IPS DF 6.9 (cell line): ENCODE results near the gene GAPDH.
"Not testable (repeated sequence)": the region's sequence is repeated elsewhere in the genome, so short reads cannot be mapped to it uniquely, and the experiment has no call there.

Experiments
- DNase-seq: peaks from one replicate; pipeline ENCODE4 v3.0.0-alpha.2; 2013; ENCODE audit warnings: low read depth, low spot score
- H3K27ac ChIP-seq: one replicate; pipeline ENCODE4 v1.5.1; 2013; ENCODE audit warnings: low read length, control low read depth
- H3K27me3 ChIP-seq: 2 replicates; pipeline ENCODE4 v1.6.1; 2013; ENCODE audit warnings: mild to moderate bottlenecking, low read length; ENCODE audit not compliant: control insufficient read depth, insufficient read depth
- H3K36me3 ChIP-seq: 2 replicates; pipeline ENCODE4 v1.6.1; 2013; ENCODE audit warnings: low read length; ENCODE audit not compliant: control insufficient read depth, insufficient read depth
- H3K4me1 ChIP-seq: 2 replicates; pipeline ENCODE4 v1.6.1; 2013; ENCODE audit warnings: low read length; ENCODE audit not compliant: control insufficient read depth, insufficient read depth
- H3K4me3 ChIP-seq: 2 replicates; pipeline ENCODE4 v1.5.1; 2013; ENCODE audit warnings: mild to moderate bottlenecking, low read length
- H3K9me3 ChIP-seq: 2 replicates; pipeline ENCODE4 v1.6.1; 2013; ENCODE audit warnings: low read length, inconsistent platforms; ENCODE audit not compliant: control insufficient read depth, insufficient read depth
- WGBS: extraction: QIAGEN DNeasy Blood & Tissue Kit; methylation state at CpG from one replicate; pipeline ENCODE4 v1.1.7; 2013; ENCODE audit warnings: mixed read lengths, missing lambda C conversion rate; ENCODE audit not compliant: insufficient read length, insufficient coverage; 5-methylcytosine and 5-hydroxymethylcytosine counted together

GAPDH gene

GRCh38 chr12:6553051-6553868 is 18.9 kb downstream of the GAPDH start:
- peaks cover 15% of the 10 kb centered on the region for H3K36me3 ChIP-seq
- H3K9me3 ChIP-seq, result no peaks in the 10 kb centered on the region
- DNase-seq, result no peak

GRCh38 chr12:6554168-6555017 is 20.1 kb downstream of the GAPDH start:
- Histone ChIP-seq H3K36me3 (peaks cover 14% of the 10 kb centered on the region), H3K27ac (no peak overlapping the region), H3K4me1 (no peaks in the 10 kb centered on the region; the same call in 1 of the 2 replicates), H3K4me3 (peak overlapping the region; percentile 50; the same call in 1 of the 2 replicates), H3K9me3 (no peaks in the 10 kb centered on the region), H3K27me3 (no peaks in the 10 kb centered on the region)
- WGBS, result no CpG with 5 or more reads among the region's 22 CpGs
- DNase-seq, result no peak

More at GRCh38 chr12:6553051-6553868, 18.9 kb downstream of the GAPDH start:
- no CpG with 5 or more reads among the region's 15 CpGs for WGBS
- H3K27ac ChIP-seq, result no peak overlapping the region
- H3K4me1 ChIP-seq, result no peaks in the 10 kb centered on the region; the same call in 1 of the 2 replicates
- no peaks in the 10 kb centered on the region for H3K27me3 ChIP-seq
- no peak overlapping the region for H3K4me3 ChIP-seq

- no peaks in the 10 kb centered on the region for H3K27me3 ChIP-seq
- no peak overlapping the region for H3K27ac ChIP-seq
- H3K9me3 ChIP-seq, result no peaks in the 10 kb centered on the region
- WGBS, result no CpG with 5 or more reads among the region's 61 CpGs
- peaks cover 17% of the 10 kb centered on the region for H3K36me3 ChIP-seq
- H3K4me1 ChIP-seq, result no peaks in the 10 kb centered on the region
- peak overlapping the region; percentile 50 for H3K4me3 ChIP-seq
- DNase-seq, result no peak
Observed at GRCh38 chr12:6555018-6555691, 20.8 kb downstream of the GAPDH start.

- WGBS, result no CpG with 5 or more reads among the region's 7 CpGs
- not testable (repeated sequence) for H3K9me3 ChIP-seq, H3K27ac ChIP-seq, H3K4me3 ChIP-seq, H3K4me1 ChIP-seq, H3K27me3 ChIP-seq, DNase-seq
- peaks cover 30% of the 10 kb centered on the region for H3K36me3 ChIP-seq
Observed at GRCh38 chr12:6556496-6556817, 22.1 kb downstream of the GAPDH start.

- no CpG with 5 or more reads among the region's 4 CpGs for WGBS
Observed at GRCh38 chr12:6556857-6557256, 22.5 kb downstream of the GAPDH start.

GRCh38 chr12:6558014-6558760 is 23.9 kb downstream of the GAPDH start:
- not testable (repeated sequence) for H3K27ac ChIP-seq, H3K4me3 ChIP-seq, H3K9me3 ChIP-seq, H3K27me3 ChIP-seq, DNase-seq, H3K4me1 ChIP-seq
- H3K36me3 ChIP-seq, result peaks cover 43% of the 10 kb centered on the region
- WGBS, result no CpG with 5 or more reads among the region's 14 CpGs

More at GRCh38 chr12:6556857-6557256, 22.5 kb downstream of the GAPDH start:
- H3K9me3 ChIP-seq, result no peaks in the 10 kb centered on the region
- H3K36me3 ChIP-seq, result peaks cover 34% of the 10 kb centered on the region
- no peaks in the 10 kb centered on the region for H3K27me3 ChIP-seq
- no peak overlapping the region for H3K27ac ChIP-seq
- no peak for DNase-seq
- no peak overlapping the region for H3K4me3 ChIP-seq
- H3K4me1 ChIP-seq, result no peaks in the 10 kb centered on the region

- H3K4me1 ChIP-seq, result no peaks in the 10 kb centered on the region
- peaks cover 48% of the 10 kb centered on the region for H3K36me3 ChIP-seq
- WGBS, result no CpG with 5 or more reads among the region's 1 CpG
- H3K9me3 ChIP-seq, result no peaks in the 10 kb centered on the region
- H3K4me3 ChIP-seq, result no peak overlapping the region
- no peaks in the 10 kb centered on the region for H3K27me3 ChIP-seq
- no peak overlapping the region for H3K27ac ChIP-seq
- no peak for DNase-seq
Observed at GRCh38 chr12:6559500-6559899, 25.2 kb downstream of the GAPDH start.

GRCh38 chr12:6560501-6561205 is 26.3 kb downstream of the GAPDH start:
- Histone ChIP-seq H3K4me1 (no peaks in the 10 kb centered on the region), H3K27ac (no peak overlapping the region), H3K4me3 (no peak overlapping the region), H3K27me3 (no peaks in the 10 kb centered on the region), H3K9me3 (no peaks in the 10 kb centered on the region), H3K36me3 (peaks cover 48% of the 10 kb centered on the region)
- DNase-seq, result no peak
- WGBS, result no CpG with 5 or more reads among the region's 13 CpGs

- H3K27ac ChIP-seq, result no peak overlapping the region
- peaks cover 47% of the 10 kb centered on the region for H3K36me3 ChIP-seq
- WGBS, result no CpG with 5 or more reads among the region's 10 CpGs
- H3K4me3 ChIP-seq, result no peak overlapping the region
- no peak for DNase-seq
- no peaks in the 10 kb centered on the region for H3K27me3 ChIP-seq
- no peaks in the 10 kb centered on the region for H3K9me3 ChIP-seq
- no peaks in the 10 kb centered on the region for H3K4me1 ChIP-seq
Observed at GRCh38 chr12:6562881-6563280, 28.6 kb downstream of the GAPDH start.
